ENCODE data around the gene MMP24. TPM values are rescaled to one million over a fixed set of nuclear protein-coding genes. Genes with fewer than 3 reads are reported as not detected.

Gene MMP24
- total and polyA plus RNA-seq, 2 experiments from 2014 or later, result 0.69 to 1.2 TPM

- H3K4me3 ChIP-seq, result no peak overlapping the region
- WGBS (ENCODE audit: low lambda C conversion rate, missing lambda C conversion rate), result 42% methylated on average over 4 of the region's 4 CpGs
- DNase-seq (ENCODE audit: low spot score), result peak; percentile 85
- H3K27me3 ChIP-seq, result no peaks in the 10 kb centered on the region
- H3K9me2 ChIP-seq (replicated peaks; ENCODE audit: insufficient read depth), result no peaks in the 10 kb centered on the region
- TF ChIP-seq EZH2phosphoT487 (IDR thresholded peaks at IDR 0.05; ENCODE audit: low read depth, severe bottlenecking, unreplicated experiment), result no peak
- no peak for TF ChIP-seq EZH2 (IDR thresholded peaks at IDR 0.05; ENCODE audit: borderline replicate concordance)
- TF ChIP-seq CTCF (IDR thresholded peaks at IDR 0.05; ENCODE audit: poor library complexity), result peak; percentile 69
- H3K4me2 ChIP-seq, result peak overlapping the region; percentile 35
- H3K4me1 ChIP-seq (ENCODE audit: insufficient read depth), result peaks cover 49% of the 10 kb centered on the region
- H3K27ac ChIP-seq, result peak overlapping the region; percentile 93
- H4K20me1 ChIP-seq (ENCODE audit: insufficient read depth, poor library complexity, severe bottlenecking), result no peaks in the 10 kb centered on the region
- no peaks in the 10 kb centered on the region for H3K36me3 ChIP-seq (replicated peaks; ENCODE audit: insufficient read depth, low read depth)
- H3K9me3 ChIP-seq (ENCODE audit: low read depth), result no peaks in the 10 kb centered on the region
- no peaks in the 10 kb centered on the region for H3K79me2 ChIP-seq
- H2AFZ ChIP-seq, result no peak overlapping the region
These were observed 80.5 kb downstream of the MMP24 start for GRCh38 chr20:35306931-35307517.

- Histone ChIP-seq H3K27me3 (no peaks in the 10 kb centered on the region), H3K4me1 (ENCODE audit: insufficient read depth) (peaks cover 46% of the 10 kb centered on the region), H3K9me3 (ENCODE audit: low read depth) (no peaks in the 10 kb centered on the region), H3K9me2 (replicated peaks; ENCODE audit: insufficient read depth) (no peaks in the 10 kb centered on the region), H3K4me2 (no peak overlapping the region), H2AFZ (no peak overlapping the region), H4K20me1 (ENCODE audit: insufficient read depth, poor library complexity, severe bottlenecking) (no peaks in the 10 kb centered on the region), H3K36me3 (replicated peaks; ENCODE audit: insufficient read depth, low read depth) (no peaks in the 10 kb centered on the region), H3K79me2 (no peaks in the 10 kb centered on the region), H3K4me3 (no peak overlapping the region), H3K27ac (peak overlapping the region; percentile 93)
- 83% methylated on average over 13 of the region's 13 CpGs for whole genome bisulfite sequencing (ENCODE audit: low lambda C conversion rate, missing lambda C conversion rate)
- no peak for TF ChIP-seq EZH2phosphoT487 (IDR thresholded peaks at IDR 0.05; ENCODE audit: low read depth, severe bottlenecking, unreplicated experiment)
- DNase-seq (ENCODE audit: low spot score), result no peak
These were observed 81.5 kb downstream of the MMP24 start for GRCh38 chr20:35307666-35308653.

GRCh38 chr20:35311409-35311808 is 84.9 kb downstream of the MMP24 start:
- no peak overlapping the region for H2AFZ ChIP-seq
- H3K9me3 ChIP-seq (ENCODE audit: low read depth), result no peaks in the 10 kb centered on the region
- H3K36me3 ChIP-seq (replicated peaks; ENCODE audit: insufficient read depth, low read depth), result no peaks in the 10 kb centered on the region
- DNase-seq (ENCODE audit: low spot score), result no peak
- H3K79me2 ChIP-seq, result no peaks in the 10 kb centered on the region
- no peak overlapping the region for H3K4me3 ChIP-seq
- no peaks in the 10 kb centered on the region for H3K27me3 ChIP-seq
- no peaks in the 10 kb centered on the region for H3K9me2 ChIP-seq (replicated peaks; ENCODE audit: insufficient read depth)
- peaks cover 17% of the 10 kb centered on the region for H3K4me1 ChIP-seq (ENCODE audit: insufficient read depth)
- no peak overlapping the region for H3K4me2 ChIP-seq
- peak overlapping the region; percentile 52 for H3K27ac ChIP-seq
- WGBS (ENCODE audit: low lambda C conversion rate, missing lambda C conversion rate), result 87% methylated on average over 2 of the region's 2 CpGs
- no peak for TF ChIP-seq EZH2phosphoT487 (IDR thresholded peaks at IDR 0.05; ENCODE audit: low read depth, severe bottlenecking, unreplicated experiment)
- no peak for TF ChIP-seq CTCF (IDR thresholded peaks at IDR 0.05; ENCODE audit: poor library complexity)
- no peak for TF ChIP-seq EZH2 (IDR thresholded peaks at IDR 0.05; ENCODE audit: borderline replicate concordance)
- no peaks in the 10 kb centered on the region for H4K20me1 ChIP-seq (ENCODE audit: insufficient read depth, poor library complexity, severe bottlenecking)

- Histone ChIP-seq H3K79me2 (no peaks in the 10 kb centered on the region), H3K27ac (peak overlapping the region; percentile 52), H4K20me1 (ENCODE audit: insufficient read depth, poor library complexity, severe bottlenecking) (no peaks in the 10 kb centered on the region), H3K4me3 (no peak overlapping the region), H3K4me1 (ENCODE audit: insufficient read depth) (peaks cover 13% of the 10 kb centered on the region), H3K36me3 (replicated peaks; ENCODE audit: insufficient read depth, low read depth) (no peaks in the 10 kb centered on the region), H3K27me3 (no peaks in the 10 kb centered on the region), H2AFZ (no peak overlapping the region), H3K9me2 (replicated peaks; ENCODE audit: insufficient read depth) (no peaks in the 10 kb centered on the region), H3K9me3 (ENCODE audit: low read depth) (no peaks in the 10 kb centered on the region), H3K4me2 (no peak overlapping the region)
- TF ChIP-seq EZH2phosphoT487 (IDR thresholded peaks at IDR 0.05; ENCODE audit: low read depth, severe bottlenecking, unreplicated experiment), result no peak
- no peak for TF ChIP-seq EZH2 (IDR thresholded peaks at IDR 0.05; ENCODE audit: borderline replicate concordance)
- no peak for TF ChIP-seq CTCF (IDR thresholded peaks at IDR 0.05; ENCODE audit: poor library complexity)
- WGBS (ENCODE audit: low lambda C conversion rate, missing lambda C conversion rate), result 88% methylated on average over 5 of the region's 5 CpGs
- no peak for DNase-seq (ENCODE audit: low spot score)
These were observed 85.3 kb downstream of the MMP24 start for GRCh38 chr20:35311822-35312221.
